ENCODE data around the gene SYF2. TPM values are rescaled to one million over a fixed set of nuclear protein-coding genes. Genes with fewer than 3 reads are reported as not detected.

Gene SYF2
- total RNA-seq, 4 donors from 2014 or later, result 2.8 to 63.1 (median 36.6) TPM

- H3K27me3 ChIP-seq, result no peaks in the 10 kb centered on the region
- 23 to 35% methylated on average over 8 to 13 of the region's 13 CpGs for WGBS, 2 donors (ENCODE audit: low coverage in 1 of 2)
- H3K27ac ChIP-seq, result peak overlapping the region; percentile 93 to 98 (median 96)
- peaks cover 0 to 22% (median 9%) of the 10 kb centered on the region in 4 donors for H3K36me3 ChIP-seq
- in situ Hi-C loops (cut with MboI; ENCODE audit: low pct_ligation_motif_present in 1 of 4, low pct_unique_long_range_greater_than_20kb in 1 of 4, low sequenced_read_pairs in 3 of 4) (no loop called here), intact Hi-C loops (cut with DNase I; ENCODE audit: low total_unique reads) (no loop called here)
- peak overlapping the region; percentile 40 to 91 (median 89) for H3K4me3 ChIP-seq
- H3K9me3 ChIP-seq, result no peaks in the 10 kb centered on the region
- TF ChIP-seq POLR2AphosphoS5 (IDR thresholded peaks at IDR 0.05) (peak in 1 of 3 donors; percentile 10), EP300 (IDR thresholded peaks at IDR 0.05; ENCODE audit: low read depth) (no peak), CTCF (IDR thresholded peaks at IDR 0.05) (no peak), POLR2A (IDR thresholded peaks at IDR 0.05) (no peak)
- peak; percentile 90 for DNase-seq
- H3K4me1 ChIP-seq, result peaks cover 6 to 42% (median 22%) of the 10 kb centered on the region in 4 donors
Observed at GRCh38 chr1:25232866-25233784, 823 bp upstream of the SYF2 start.

- peaks cover 0 to 91% (median 36%) of the 10 kb centered on the region in 4 donors for H3K36me3 ChIP-seq
- peaks cover 0 to 17% (median 5%) of the 10 kb centered on the region in 4 donors for H3K4me1 ChIP-seq
- intact Hi-C loops (cut with DNase I; ENCODE audit: low total_unique reads) (no loop called here), in situ Hi-C loops (cut with MboI; ENCODE audit: low pct_ligation_motif_present in 1 of 4, low pct_unique_long_range_greater_than_20kb in 1 of 4, low sequenced_read_pairs in 3 of 4) (loop anchor here (25.0 kb wide), 2 partner anchors 536 to 561 kb away; no protein-coding TSS in a partner anchor)
- H3K9me3 ChIP-seq, result no peaks in the 10 kb centered on the region
- no peak overlapping the region for H3K27ac ChIP-seq
- WGBS, 2 donors (ENCODE audit: low coverage in 1 of 2), result 76 to 84% methylated on average over 3 of the region's 3 CpGs
- no peaks in the 10 kb centered on the region for H3K27me3 ChIP-seq
- DNase-seq, result no peak
- TF ChIP-seq EP300 (IDR thresholded peaks at IDR 0.05; ENCODE audit: low read depth), result no peak
- TF ChIP-seq POLR2AphosphoS5 (IDR thresholded peaks at IDR 0.05), result no peak
- no peak for TF ChIP-seq POLR2A (IDR thresholded peaks at IDR 0.05)
- no peak for TF ChIP-seq CTCF (IDR thresholded peaks at IDR 0.05)
- H3K4me3 ChIP-seq, result no peak overlapping the region
Observed at GRCh38 chr1:25223471-25223870, 8.8 kb downstream of the SYF2 start.

GRCh38 chr1:25222606-25223005, 9.7 kb downstream of the SYF2 start:
- peaks cover 0 to 83% (median 31%) of the 10 kb centered on the region in 4 donors for H3K36me3 ChIP-seq
- in situ Hi-C loops (cut with MboI; ENCODE audit: low pct_ligation_motif_present in 1 of 4, low pct_unique_long_range_greater_than_20kb in 1 of 4, low sequenced_read_pairs in 3 of 4), result loop anchor here (25.0 kb wide), 2 partner anchors 535 to 560 kb away; no protein-coding TSS in a partner anchor
- DNase-seq, result no peak
- TF ChIP-seq POLR2A (IDR thresholded peaks at IDR 0.05) (no peak), CTCF (IDR thresholded peaks at IDR 0.05) (no peak), EP300 (IDR thresholded peaks at IDR 0.05; ENCODE audit: low read depth) (no peak), POLR2AphosphoS5 (IDR thresholded peaks at IDR 0.05) (no peak)
- H3K4me1 ChIP-seq, result peaks cover 0 to 17% (median 5%) of the 10 kb centered on the region in 4 donors
- H3K27me3 ChIP-seq, result no peaks in the 10 kb centered on the region
- no peak overlapping the region for H3K4me3 ChIP-seq
- intact Hi-C loops (cut with DNase I; ENCODE audit: low total_unique reads), result no loop called here
- no peaks in the 10 kb centered on the region for H3K9me3 ChIP-seq
- 94 to 95% methylated on average over 4 of the region's 4 CpGs for WGBS, 2 donors (ENCODE audit: low coverage in 1 of 2)
- H3K27ac ChIP-seq, result no peak overlapping the region

GRCh38 chr1:25220666-25221065, 11.6 kb downstream of the SYF2 start:
- H3K27me3 ChIP-seq, result no peaks in the 10 kb centered on the region
- H3K9me3 ChIP-seq, result no peaks in the 10 kb centered on the region
- intact Hi-C loops (cut with DNase I; ENCODE audit: low total_unique reads) (no loop called here), in situ Hi-C loops (cut with MboI; ENCODE audit: low pct_ligation_motif_present in 1 of 4, low pct_unique_long_range_greater_than_20kb in 1 of 4, low sequenced_read_pairs in 3 of 4) (loop anchor here (25.0 kb wide), 2 partner anchors 533 to 558 kb away; no protein-coding TSS in a partner anchor)
- peak; percentile 36 for DNase-seq
- peak overlapping the region in 3 of 4 donors; percentile 0 to 60 (median 49) for H3K27ac ChIP-seq
- H3K4me3 ChIP-seq, result no peak overlapping the region
- WGBS, 2 donors (ENCODE audit: low coverage in 1 of 2), result 70 to 77% methylated on average over 3 of the region's 3 CpGs
- peak in 1 of 3 donors; percentile 14 for TF ChIP-seq POLR2AphosphoS5 (IDR thresholded peaks at IDR 0.05)
- no peak for TF ChIP-seq POLR2A (IDR thresholded peaks at IDR 0.05)
- no peak for TF ChIP-seq CTCF (IDR thresholded peaks at IDR 0.05)
- no peak for TF ChIP-seq EP300 (IDR thresholded peaks at IDR 0.05; ENCODE audit: low read depth)
- H3K36me3 ChIP-seq, result peaks cover 0 to 64% (median 22%) of the 10 kb centered on the region in 4 donors
- H3K4me1 ChIP-seq, result peaks cover 0 to 17% (median 5%) of the 10 kb centered on the region in 4 donors

Data from transverse colon (tissue), 4 donors.